ENCODE measurements around the gene PCDHB6.
"Not testable (repeated sequence)": the region's sequence is repeated elsewhere in the genome, so short reads cannot be mapped to it uniquely, and the experiment has no call there.

PCDHB6 gene

DNA sequence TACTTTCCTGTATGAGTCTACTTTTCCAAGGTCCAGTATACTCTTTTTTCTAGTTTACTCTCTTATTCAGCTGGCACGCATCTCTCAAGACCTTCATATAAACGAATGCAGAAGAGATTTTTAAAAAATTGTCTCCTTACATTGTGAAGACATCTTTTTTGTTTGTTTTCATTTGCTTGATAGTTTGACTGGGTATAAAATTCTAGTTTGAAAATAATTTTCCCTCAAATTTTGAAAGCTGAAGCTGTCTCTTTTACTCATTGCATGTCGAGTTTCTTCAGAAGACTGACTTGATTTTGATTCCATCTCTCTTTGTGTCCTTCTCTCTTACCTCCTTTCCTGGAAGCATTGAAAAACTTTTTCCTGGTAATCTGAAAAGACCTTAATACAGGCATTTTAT is 46.5 kb downstream of the PCDHB6 start:
- H4K20me1 ChIP-seq (ENCODE audit: insufficient read depth, low read length): no peaks in the 10 kb centered on the region
- H2AFZ ChIP-seq (ENCODE audit: low read length): no peak overlapping the region
- H3K4me2 ChIP-seq (ENCODE audit: low read depth, low read length): no peak overlapping the region
- no peaks in the 10 kb centered on the region for H3F3A ChIP-seq (ENCODE audit: insufficient read depth, low read length)
- H3K27ac ChIP-seq (ENCODE audit: low read length): no peak overlapping the region
- no peaks in the 10 kb centered on the region for H3K9me2 ChIP-seq (replicated peaks; ENCODE audit: insufficient read depth, low read length)
- H3K79me2 ChIP-seq (ENCODE audit: low read length): no peaks in the 10 kb centered on the region
- no peak overlapping the region for H3K4me3 ChIP-seq (ENCODE audit: low read length)
- H3K9ac ChIP-seq (ENCODE audit: low read length): no peak overlapping the region
- no peak for DNase-seq
- no peaks in the 10 kb centered on the region for H3K36me3 ChIP-seq (replicated peaks; ENCODE audit: insufficient read depth, low read length)
- H3K4me1 ChIP-seq (ENCODE audit: low read length): no peaks in the 10 kb centered on the region
- H3K27me3 ChIP-seq (replicated peaks; ENCODE audit: insufficient read depth, low read length): no peaks in the 10 kb centered on the region
- TF ChIP-seq CTCF (IDR thresholded peaks at IDR 0.05; ENCODE audit: low read length): no peak
- no peak for TF ChIP-seq EZH2 (optimal IDR thresholded peaks at IDR 0.05; ENCODE audit: low read depth, low read length)
- no peak for TF ChIP-seq EZH2phosphoT487 (IDR thresholded peaks at IDR 0.05; ENCODE audit: low read length)
- H3K9me3 ChIP-seq (replicated peaks; ENCODE audit: insufficient read depth, low read length): no peaks in the 10 kb centered on the region

- Histone ChIP-seq H2AFZ (ENCODE audit: low read length) (0 out of 2 replicates have a peak within 1 kb of the TSS, but pooled peaks have one; percentile 36), H3F3A (ENCODE audit: insufficient read depth, low read length) (no peaks in the 10 kb centered on the region), H3K4me2 (ENCODE audit: low read depth, low read length) (peak within 1 kb of the TSS; percentile 9; the same call in 1 of the 2 replicates), H3K4me1 (ENCODE audit: low read length) (no peaks in the 10 kb centered on the region), H3K9me3 (replicated peaks; ENCODE audit: insufficient read depth, low read length) (no peaks in the 10 kb centered on the region), H4K20me1 (ENCODE audit: insufficient read depth, low read length) (no peaks in the 10 kb centered on the region), H3K9me2 (replicated peaks; ENCODE audit: insufficient read depth, low read length) (no peaks in the 10 kb centered on the region), H3K27ac (ENCODE audit: low read length) (no peak within 1 kb of the TSS), H3K36me3 (replicated peaks; ENCODE audit: insufficient read depth, low read length) (no peaks in the 10 kb centered on the region), H3K9ac (ENCODE audit: low read length) (no peak within 1 kb of the TSS), H3K27me3 (replicated peaks; ENCODE audit: insufficient read depth, low read length) (no peaks in the 10 kb centered on the region), H3K4me3 (ENCODE audit: low read length) (peak within 1 kb of the TSS; percentile 23; the same call in 1 of the 2 replicates), H3K79me2 (ENCODE audit: low read length) (no peaks in the 10 kb centered on the region)
- TF ChIP-seq EZH2 (optimal IDR thresholded peaks at IDR 0.05; ENCODE audit: low read depth, low read length) (no peak), CTCF (IDR thresholded peaks at IDR 0.05; ENCODE audit: low read length) (peak; percentile 67)
- peak; percentile 50 for DNase-seq
Observed at GRCh38 chr5:141199359-141200235, 49.7 kb downstream of the PCDHB6 start, which contains the start of gene PCDHB11. Gene PCDHB11 (plus strand): TSS chr5:141199627. CDS start chr5:141199775, 148 bp downstream.

DNA sequence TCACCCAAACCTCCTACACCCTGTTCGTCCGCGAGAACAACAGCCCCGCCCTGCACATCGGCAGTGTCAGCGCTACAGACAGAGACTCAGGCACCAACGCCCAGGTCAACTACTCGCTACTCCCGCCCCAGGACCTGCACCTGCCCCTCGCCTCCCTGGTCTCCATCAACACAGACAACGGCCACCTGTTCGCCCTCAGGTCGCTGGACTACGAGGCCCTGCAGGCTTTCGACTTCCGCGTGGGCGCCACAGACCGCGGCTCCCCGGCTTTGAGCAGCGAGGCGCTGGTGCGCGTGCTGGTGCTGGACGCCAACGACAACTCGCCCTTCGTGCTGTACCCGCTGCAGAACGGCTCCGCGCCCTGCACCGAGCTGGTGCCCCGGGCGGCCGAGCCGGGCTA is 51.3 kb downstream of the PCDHB6 start:
- not testable (repeated sequence) for H3F3A ChIP-seq (ENCODE audit: insufficient read depth, low read length); H3K9me2 ChIP-seq (replicated peaks; ENCODE audit: insufficient read depth, low read length); H3K9ac ChIP-seq (ENCODE audit: low read length); H4K20me1 ChIP-seq (ENCODE audit: insufficient read depth, low read length); H3K4me2 ChIP-seq (ENCODE audit: low read depth, low read length); H3K36me3 ChIP-seq (replicated peaks; ENCODE audit: insufficient read depth, low read length); H3K27me3 ChIP-seq (replicated peaks; ENCODE audit: insufficient read depth, low read length); DNase-seq; H3K4me3 ChIP-seq (ENCODE audit: low read length); H3K9me3 ChIP-seq (replicated peaks; ENCODE audit: insufficient read depth, low read length); H2AFZ ChIP-seq (ENCODE audit: low read length); H3K27ac ChIP-seq (ENCODE audit: low read length); H3K4me1 ChIP-seq (ENCODE audit: low read length); H3K79me2 ChIP-seq (ENCODE audit: low read length)

- H3F3A ChIP-seq (ENCODE audit: insufficient read depth, low read length); H3K9ac ChIP-seq (ENCODE audit: low read length); H2AFZ ChIP-seq (ENCODE audit: low read length); H3K36me3 ChIP-seq (replicated peaks; ENCODE audit: insufficient read depth, low read length); H3K27me3 ChIP-seq (replicated peaks; ENCODE audit: insufficient read depth, low read length); DNase-seq; H3K27ac ChIP-seq (ENCODE audit: low read length); H3K4me3 ChIP-seq (ENCODE audit: low read length); H3K79me2 ChIP-seq (ENCODE audit: low read length); H3K4me2 ChIP-seq (ENCODE audit: low read depth, low read length); H3K9me2 ChIP-seq (replicated peaks; ENCODE audit: insufficient read depth, low read length); H3K4me1 ChIP-seq (ENCODE audit: low read length); H4K20me1 ChIP-seq (ENCODE audit: insufficient read depth, low read length); H3K9me3 ChIP-seq (replicated peaks; ENCODE audit: insufficient read depth, low read length): not testable (repeated sequence)
Observed at GRCh38 chr5:141201646-141202045, 51.8 kb downstream of the PCDHB6 start.

Measured in MM.1S (cell line).